ENCODE results near the gene PCK2. TPM values are rescaled to one million over a fixed set of nuclear protein-coding genes. Genes with fewer than 3 reads are reported as not detected.
A peak's percentile ranks its signal among the peaks of the same experiment; 100 is the strongest.

The PCK2 gene
- total and polyA plus RNA-seq, 2 of the 13 experiments (the other 11 are each of a cell fraction or from before 2014, with no cell fraction given), result 129 to 272 TPM

DNA sequence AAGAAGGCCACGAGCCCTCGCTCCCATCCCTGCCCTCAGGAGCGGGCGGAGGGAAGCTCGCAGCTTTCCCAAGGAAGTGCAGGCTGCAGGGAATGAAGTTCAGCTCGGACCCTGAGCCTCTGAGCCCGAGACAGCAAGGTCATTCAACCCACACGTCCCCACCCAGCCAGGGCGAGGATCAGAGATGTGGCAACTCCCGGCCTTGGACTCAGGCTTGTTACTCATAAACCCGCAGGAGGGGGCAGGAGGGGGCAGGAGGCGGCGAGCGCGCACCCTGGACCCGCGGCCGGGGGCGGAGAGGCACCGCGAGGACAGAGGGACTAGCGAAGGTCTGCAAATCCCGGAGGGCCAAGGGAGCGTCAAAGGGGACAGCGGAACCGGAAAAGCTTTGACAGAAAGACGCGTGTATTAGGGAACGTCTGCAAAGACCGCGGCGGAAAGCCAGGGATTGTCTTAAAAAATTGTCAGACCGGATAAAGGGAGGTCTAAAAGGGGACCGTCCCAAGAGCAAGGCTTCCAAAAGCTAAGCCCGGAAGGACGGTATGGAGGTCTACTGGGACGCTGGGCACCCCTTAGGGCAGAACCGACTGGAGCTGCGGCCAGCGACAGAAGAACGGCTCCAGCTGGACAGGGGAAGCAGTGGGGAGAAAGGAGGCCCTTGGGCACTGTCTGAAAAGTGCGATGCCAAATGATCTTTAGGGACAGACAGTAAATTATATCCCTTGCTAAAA is 19.9 kb downstream of the PCK2 start (continued):
- TF ChIP-seq, protein P1, sequence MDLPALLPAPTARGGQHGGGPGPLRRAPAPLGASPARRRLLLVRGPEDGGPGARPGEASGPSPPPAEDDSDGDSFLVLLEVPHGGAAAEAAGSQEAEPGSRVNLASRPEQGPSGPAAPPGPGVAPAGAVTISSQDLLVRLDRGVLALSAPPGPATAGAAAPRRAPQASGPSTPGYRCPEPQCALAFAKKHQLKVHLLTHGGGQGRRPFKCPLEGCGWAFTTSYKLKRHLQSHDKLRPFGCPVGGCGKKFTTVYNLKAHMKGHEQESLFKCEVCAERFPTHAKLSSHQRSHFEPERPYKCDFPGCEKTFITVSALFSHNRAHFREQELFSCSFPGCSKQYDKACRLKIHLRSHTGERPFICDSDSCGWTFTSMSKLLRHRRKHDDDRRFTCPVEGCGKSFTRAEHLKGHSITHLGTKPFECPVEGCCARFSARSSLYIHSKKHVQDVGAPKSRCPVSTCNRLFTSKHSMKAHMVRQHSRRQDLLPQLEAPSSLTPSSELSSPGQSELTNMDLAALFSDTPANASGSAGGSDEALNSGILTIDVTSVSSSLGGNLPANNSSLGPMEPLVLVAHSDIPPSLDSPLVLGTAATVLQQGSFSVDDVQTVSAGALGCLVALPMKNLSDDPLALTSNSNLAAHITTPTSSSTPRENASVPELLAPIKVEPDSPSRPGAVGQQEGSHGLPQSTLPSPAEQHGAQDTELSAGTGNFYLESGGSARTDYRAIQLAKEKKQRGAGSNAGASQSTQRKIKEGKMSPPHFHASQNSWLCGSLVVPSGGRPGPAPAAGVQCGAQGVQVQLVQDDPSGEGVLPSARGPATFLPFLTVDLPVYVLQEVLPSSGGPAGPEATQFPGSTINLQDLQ (CRISPR knock-in tag; IDR thresholded peaks at IDR 0.05), result no peak
- TF ChIP-seq STAG1 (CRISPR knock-in tag; IDR thresholded peaks at IDR 0.05) (peak; percentile 31; the same call in 1 of the 2 replicates), FOXA3 (CRISPR knock-in tag; IDR thresholded peaks at IDR 0.05) (peak; percentile 95), ZFAT (CRISPR knock-in tag; conservative IDR thresholded peaks at IDR 0.05) (0 out of 2 replicates have a peak, but pooled peaks have one; percentile 3), EHMT2 (IDR thresholded peaks at IDR 0.05; ENCODE audit: borderline replicate concordance, low read depth, low read length) (0 out of 2 replicates have a peak, but pooled peaks have one; percentile 22), TSC22D2 (CRISPR knock-in tag; IDR thresholded peaks at IDR 0.05; ENCODE audit: borderline replicate concordance) (peak; percentile 89), ZNF674 (CRISPR knock-in tag; IDR thresholded peaks at IDR 0.05; ENCODE audit: low read depth) (no peak), CENPBD1 (CRISPR knock-in tag; IDR thresholded peaks at IDR 0.05; ENCODE audit: borderline replicate concordance, low read depth) (no peak), CAMTA2 (CRISPR knock-in tag; IDR thresholded peaks at IDR 0.05; ENCODE audit: borderline replicate concordance) (no peak), REPIN1 (CRISPR knock-in tag; IDR thresholded peaks at IDR 0.05; ENCODE audit: borderline replicate concordance, low read depth) (peak; percentile 100), MTF2 (CRISPR knock-in tag; IDR thresholded peaks at IDR 0.05; ENCODE audit: borderline replicate concordance) (no peak; the same call in 1 of the 2 replicates), ZNF776 (CRISPR knock-in tag; IDR thresholded peaks at IDR 0.05) (peak; percentile 89; the same call in 1 of the 2 replicates), KLF9 (CRISPR knock-in tag; IDR thresholded peaks at IDR 0.05; ENCODE audit: low read depth) (peak; percentile 97)
- TF ChIP-seq, protein P2, sequence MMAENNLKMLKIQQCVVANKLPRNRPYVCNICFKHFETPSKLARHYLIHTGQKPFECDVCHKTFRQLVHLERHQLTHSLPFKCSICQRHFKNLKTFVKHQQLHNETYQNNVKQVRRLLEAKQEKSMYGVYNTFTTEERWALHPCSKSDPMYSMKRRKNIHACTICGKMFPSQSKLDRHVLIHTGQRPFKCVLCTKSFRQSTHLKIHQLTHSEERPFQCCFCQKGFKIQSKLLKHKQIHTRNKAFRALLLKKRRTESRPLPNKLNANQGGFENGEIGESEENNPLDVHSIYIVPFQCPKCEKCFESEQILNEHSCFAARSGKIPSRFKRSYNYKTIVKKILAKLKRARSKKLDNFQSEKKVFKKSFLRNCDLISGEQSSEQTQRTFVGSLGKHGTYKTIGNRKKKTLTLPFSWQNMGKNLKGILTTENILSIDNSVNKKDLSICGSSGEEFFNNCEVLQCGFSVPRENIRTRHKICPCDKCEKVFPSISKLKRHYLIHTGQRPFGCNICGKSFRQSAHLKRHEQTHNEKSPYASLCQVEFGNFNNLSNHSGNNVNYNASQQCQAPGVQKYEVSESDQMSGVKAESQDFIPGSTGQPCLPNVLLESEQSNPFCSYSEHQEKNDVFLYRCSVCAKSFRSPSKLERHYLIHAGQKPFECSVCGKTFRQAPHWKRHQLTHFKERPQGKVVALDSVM (CRISPR knock-in tag; IDR thresholded peaks at IDR 0.05), result peak; percentile 80
- TF ChIP-seq, protein P3, sequence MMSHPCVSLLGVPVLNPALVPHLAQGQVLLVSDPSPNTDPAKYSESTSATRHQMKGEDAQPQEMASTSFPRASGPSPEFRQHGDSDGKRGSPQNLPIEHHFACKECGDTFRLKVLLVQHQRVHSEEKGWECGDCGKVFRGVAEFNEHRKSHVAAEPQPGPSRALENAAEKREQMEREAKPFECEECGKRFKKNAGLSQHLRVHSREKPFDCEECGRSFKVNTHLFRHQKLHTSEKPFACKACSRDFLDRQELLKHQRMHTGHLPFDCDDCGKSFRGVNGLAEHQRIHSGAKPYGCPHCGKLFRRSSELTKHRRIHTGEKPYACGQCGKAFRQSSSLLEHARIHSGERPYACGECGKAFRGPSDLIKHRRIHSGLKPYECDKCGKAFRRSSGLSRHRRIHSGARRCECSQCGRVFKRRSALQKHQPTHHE (CRISPR knock-in tag; IDR thresholded peaks at IDR 0.05; ENCODE audit: borderline replicate concordance), result no peak; the same call in 1 of the 2 replicates
- TF ChIP-seq, protein P4, sequence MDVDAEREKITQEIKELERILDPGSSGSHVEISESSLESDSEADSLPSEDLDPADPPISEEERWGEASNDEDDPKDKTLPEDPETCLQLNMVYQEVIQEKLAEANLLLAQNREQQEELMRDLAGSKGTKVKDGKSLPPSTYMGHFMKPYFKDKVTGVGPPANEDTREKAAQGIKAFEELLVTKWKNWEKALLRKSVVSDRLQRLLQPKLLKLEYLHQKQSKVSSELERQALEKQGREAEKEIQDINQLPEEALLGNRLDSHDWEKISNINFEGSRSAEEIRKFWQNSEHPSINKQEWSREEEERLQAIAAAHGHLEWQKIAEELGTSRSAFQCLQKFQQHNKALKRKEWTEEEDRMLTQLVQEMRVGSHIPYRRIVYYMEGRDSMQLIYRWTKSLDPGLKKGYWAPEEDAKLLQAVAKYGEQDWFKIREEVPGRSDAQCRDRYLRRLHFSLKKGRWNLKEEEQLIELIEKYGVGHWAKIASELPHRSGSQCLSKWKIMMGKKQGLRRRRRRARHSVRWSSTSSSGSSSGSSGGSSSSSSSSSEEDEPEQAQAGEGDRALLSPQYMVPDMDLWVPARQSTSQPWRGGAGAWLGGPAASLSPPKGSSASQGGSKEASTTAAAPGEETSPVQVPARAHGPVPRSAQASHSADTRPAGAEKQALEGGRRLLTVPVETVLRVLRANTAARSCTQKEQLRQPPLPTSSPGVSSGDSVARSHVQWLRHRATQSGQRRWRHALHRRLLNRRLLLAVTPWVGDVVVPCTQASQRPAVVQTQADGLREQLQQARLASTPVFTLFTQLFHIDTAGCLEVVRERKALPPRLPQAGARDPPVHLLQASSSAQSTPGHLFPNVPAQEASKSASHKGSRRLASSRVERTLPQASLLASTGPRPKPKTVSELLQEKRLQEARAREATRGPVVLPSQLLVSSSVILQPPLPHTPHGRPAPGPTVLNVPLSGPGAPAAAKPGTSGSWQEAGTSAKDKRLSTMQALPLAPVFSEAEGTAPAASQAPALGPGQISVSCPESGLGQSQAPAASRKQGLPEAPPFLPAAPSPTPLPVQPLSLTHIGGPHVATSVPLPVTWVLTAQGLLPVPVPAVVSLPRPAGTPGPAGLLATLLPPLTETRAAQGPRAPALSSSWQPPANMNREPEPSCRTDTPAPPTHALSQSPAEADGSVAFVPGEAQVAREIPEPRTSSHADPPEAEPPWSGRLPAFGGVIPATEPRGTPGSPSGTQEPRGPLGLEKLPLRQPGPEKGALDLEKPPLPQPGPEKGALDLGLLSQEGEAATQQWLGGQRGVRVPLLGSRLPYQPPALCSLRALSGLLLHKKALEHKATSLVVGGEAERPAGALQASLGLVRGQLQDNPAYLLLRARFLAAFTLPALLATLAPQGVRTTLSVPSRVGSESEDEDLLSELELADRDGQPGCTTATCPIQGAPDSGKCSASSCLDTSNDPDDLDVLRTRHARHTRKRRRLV (CRISPR knock-in tag; IDR thresholded peaks at IDR 0.05), result peak; percentile 93
